Stimulated activated CD4-positive, alpha-beta T cell treated with anti-CD3 and anti-CD28 coated beads, Interleukin-12 subunit alpha, Interleukin-12 subunit beta, amount 100 ng/mL, for 4 hours (primary cell): ENCODE data around the gene BTBD7.
A peak's percentile ranks its signal among the peaks of the same experiment; 100 is the strongest.
"Not testable (repeated sequence)": the region's sequence is repeated elsewhere in the genome, so short reads cannot be mapped to it uniquely, and the experiment has no call there.

ENCODE experiments used
- DNase-seq: peaks from one replicate; pipeline ENCODE4 v3.0.0-alpha.2; 2020

The BTBD7 gene, protein sequence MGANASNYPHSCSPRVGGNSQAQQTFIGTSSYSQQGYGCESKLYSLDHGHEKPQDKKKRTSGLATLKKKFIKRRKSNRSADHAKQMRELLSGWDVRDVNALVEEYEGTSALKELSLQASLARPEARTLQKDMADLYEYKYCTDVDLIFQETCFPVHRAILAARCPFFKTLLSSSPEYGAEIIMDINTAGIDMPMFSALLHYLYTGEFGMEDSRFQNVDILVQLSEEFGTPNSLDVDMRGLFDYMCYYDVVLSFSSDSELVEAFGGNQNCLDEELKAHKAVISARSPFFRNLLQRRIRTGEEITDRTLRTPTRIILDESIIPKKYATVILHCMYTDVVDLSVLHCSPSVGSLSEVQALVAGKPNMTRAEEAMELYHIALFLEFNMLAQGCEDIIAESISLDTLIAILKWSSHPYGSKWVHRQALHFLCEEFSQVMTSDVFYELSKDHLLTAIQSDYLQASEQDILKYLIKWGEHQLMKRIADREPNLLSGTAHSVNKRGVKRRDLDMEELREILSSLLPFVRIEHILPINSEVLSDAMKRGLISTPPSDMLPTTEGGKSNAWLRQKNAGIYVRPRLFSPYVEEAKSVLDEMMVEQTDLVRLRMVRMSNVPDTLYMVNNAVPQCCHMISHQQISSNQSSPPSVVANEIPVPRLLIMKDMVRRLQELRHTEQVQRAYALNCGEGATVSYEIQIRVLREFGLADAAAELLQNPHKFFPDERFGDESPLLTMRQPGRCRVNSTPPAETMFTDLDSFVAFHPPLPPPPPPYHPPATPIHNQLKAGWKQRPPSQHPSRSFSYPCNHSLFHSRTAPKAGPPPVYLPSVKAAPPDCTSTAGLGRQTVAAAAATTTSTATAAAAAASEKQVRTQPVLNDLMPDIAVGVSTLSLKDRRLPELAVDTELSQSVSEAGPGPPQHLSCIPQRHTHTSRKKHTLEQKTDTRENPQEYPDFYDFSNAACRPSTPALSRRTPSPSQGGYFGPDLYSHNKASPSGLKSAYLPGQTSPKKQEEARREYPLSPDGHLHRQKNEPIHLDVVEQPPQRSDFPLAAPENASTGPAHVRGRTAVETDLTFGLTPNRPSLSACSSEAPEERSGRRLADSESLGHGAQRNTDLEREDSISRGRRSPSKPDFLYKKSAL

DNA sequence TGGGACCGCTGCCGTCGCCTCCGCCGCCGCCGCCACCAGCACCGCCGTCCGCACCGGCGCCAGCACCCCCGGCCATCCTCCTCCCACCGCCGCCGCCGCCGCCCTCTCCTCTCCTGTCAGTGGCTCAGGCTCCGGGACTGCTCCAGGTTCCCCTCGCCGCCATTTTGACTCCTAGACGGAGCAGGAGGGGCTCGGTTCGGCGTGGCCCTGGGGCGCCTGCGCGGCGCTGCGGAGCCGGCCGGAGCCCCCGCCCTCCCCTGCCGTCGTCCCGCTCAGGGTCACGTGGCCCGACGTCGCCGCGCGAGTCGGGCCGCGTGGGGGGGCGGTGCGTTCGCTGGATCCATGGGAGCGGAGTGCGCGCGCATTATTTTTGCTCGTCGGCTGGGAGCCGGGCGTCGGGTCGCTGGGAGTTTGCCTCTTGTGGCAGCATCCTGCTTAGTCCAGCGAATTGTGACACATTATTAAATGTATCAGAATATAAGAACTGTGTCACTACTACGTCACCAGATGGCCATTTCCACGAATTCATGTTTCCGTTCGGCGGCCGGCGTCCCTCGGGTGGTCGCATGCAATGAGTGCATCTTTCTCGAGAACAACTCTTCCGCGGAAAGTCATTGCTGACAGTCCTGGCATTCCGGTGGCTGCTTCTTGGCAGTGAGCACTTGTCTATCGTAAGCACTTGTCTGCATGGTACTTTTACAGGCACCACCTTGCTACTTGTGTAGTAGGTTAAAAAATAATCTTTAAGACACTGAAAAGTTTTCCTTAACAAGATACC is at the start of gene BTBD7:
BTBD7 (minus strand) TSS at position 184 of the 778 bp plus-strand sequence. CDS start 36,985 bp downstream, outside the sequence.
- peak; percentile 93 for DNase-seq

GRCh38 chr14:93381644-93382043 is 48.8 kb upstream of the BTBD7 start:
- DNase-seq, result no peak

DNA sequence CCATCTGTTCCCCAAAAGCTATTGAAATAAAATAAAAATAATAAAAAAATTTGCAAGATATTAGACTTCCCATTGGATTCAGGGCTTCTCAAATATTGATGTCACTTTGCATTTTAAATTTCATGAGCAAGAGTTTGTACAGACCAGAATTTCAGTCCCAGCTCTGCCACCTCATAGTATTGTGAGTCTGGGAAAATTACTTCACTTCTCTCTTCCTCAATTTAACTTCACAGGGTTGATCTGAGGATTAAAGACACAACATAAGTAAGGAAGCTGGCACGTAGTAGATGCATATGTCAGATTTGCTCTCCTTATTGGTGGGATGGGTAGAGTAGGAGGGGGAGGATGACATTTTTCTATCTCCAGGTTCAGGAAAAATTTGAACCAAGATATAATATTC is 47.0 kb upstream of the BTBD7 start:
- DNase-seq, result no peak

GRCh38 chr14:93375673-93376156 is 42.9 kb upstream of the BTBD7 start:
- DNase-seq, result no peak

- no peak for DNase-seq
These were observed 37.0 kb upstream of the BTBD7 start for GRCh38 chr14:93369713-93370266.

GRCh38 chr14:93368996-93369712 is 36.3 kb upstream of the BTBD7 start:
- no peak for DNase-seq

- not testable (repeated sequence) for DNase-seq
These were observed 22.0 kb upstream of the BTBD7 start for GRCh38 chr14:93354873-93355272.

DNA sequence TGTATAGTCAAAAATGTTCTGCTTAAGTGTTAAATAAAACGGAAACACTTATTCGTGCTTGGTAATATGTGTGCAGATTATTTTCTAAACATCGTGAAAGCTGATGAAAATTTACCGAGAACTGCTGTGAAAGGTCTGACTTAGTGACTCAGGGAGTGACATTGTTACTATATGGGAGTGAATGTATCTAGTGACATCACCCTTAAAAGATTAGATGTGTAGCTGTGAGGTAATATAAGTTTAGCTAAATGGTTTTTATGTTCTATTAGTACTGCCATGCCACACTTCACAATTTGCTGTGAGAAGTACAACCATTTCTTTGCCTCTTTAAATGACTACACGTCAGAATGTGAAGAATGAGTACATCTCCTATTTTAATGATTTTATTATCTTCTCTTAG is 15.5 kb upstream of the BTBD7 start:
- no peak for DNase-seq

DNA sequence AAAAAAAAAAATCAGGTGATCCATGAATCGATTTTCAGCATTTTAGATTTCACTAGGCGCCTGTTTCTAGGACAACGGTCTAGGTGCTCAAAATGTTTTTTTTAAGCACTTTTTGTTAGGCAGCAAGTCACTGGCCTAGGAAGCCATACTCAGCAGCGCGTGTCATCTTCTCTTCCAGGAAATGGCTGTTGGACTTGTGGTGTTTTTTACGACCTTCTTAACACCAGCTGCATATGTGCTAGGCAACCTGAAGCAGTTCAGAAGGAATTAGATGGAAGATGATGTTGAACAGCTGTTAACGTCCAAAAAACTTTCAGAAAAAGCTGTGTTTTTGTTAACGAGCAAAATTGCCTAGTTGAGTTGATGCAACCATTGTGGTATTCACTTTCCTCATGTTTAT is 15.0 kb upstream of the BTBD7 start:
- DNase-seq, result no peak

- DNase-seq, result no peak
These were observed 14.3 kb upstream of the BTBD7 start, which contains the start of gene COX8C for GRCh38 chr14:93346926-93347721. Gene COX8C, plus strand, starts transcription at chr14:93347182. Its CDS starts 87 bp downstream, at chr14:93347269.

- no peak for DNase-seq
These were observed 11.0 kb upstream of the BTBD7 start for GRCh38 chr14:93343797-93344196.

- no peak for DNase-seq
These were observed 10.4 kb upstream of the BTBD7 start for GRCh38 chr14:93343266-93343665.

DNA sequence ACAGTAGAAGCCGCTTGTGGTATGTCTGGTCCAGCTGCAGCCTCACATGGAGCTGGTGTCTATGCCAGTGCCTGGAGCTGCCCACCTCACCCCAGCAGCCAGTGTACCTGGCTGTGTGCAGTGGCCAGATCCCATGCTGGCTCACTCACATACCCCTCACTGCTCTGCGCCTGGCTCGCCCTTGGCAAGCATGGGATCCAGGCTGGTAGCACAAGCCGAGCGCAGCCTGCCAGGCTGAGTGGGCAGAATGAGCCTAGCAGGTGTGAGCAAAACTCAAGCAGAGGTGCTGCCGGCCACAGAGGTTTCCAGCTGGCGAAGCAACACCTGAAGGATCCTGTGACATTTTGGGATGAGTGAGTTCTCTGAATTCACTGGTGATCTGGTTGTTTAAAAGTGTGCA is 5.0 kb upstream of the BTBD7 start:
- DNase-seq, result no peak

DNA sequence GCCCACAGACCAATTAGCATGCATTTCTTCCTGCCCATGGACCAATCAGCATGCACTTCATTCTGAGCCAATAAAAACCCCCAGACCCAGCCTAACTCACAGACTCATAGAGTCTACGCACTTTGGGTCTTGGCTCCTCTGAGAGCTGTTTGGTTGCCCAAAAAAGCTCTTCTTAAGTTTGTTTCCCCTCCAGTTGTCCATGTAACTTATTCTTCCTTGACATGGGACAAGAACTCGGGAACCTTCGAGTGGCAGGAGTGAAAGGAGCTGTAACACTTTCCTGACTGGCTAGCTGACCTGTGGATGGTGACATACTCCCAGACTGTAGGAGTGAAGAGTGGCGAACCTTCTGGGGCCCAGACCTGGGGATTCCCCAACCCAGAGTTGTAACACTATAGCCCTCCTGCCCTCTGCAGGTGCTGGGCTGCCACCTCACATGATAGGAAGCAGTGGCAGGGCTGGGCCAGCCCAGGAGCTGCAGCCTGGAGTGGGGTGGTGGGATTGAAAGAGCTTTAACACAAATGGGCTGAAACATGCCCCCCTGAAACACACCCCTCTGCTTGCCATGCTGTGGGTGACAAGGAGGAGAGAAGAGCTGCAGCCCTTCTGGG is 4.4 kb upstream of the BTBD7 start:
- no peak for DNase-seq

DNA sequence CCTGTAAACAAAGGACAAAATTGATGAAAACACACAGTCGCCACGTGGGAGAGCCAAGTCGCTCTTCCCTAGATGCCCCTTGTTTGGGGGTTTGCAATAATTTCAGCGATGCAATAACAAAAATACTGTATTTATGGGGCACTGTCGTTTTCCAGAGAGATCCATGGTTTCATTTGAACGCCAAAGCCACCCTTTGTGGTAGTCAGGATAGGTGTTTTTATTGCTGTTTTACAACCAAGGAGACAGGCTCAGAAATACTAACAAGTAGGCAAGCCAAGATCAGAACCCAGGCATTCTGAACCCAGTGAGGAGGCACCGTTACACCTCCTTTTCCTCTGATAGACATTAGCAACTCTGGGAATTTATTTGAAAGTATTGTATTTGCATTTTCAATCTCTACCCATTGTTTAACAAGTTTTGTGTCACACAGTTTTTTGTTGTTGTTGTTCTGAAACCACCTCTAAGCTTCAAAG is 831 bp upstream of the BTBD7 start:
- DNase-seq, result no peak

GRCh38 chr14:93332397-93332852 is 411 bp downstream of the BTBD7 start:
- peak; percentile 23 for DNase-seq

DNA sequence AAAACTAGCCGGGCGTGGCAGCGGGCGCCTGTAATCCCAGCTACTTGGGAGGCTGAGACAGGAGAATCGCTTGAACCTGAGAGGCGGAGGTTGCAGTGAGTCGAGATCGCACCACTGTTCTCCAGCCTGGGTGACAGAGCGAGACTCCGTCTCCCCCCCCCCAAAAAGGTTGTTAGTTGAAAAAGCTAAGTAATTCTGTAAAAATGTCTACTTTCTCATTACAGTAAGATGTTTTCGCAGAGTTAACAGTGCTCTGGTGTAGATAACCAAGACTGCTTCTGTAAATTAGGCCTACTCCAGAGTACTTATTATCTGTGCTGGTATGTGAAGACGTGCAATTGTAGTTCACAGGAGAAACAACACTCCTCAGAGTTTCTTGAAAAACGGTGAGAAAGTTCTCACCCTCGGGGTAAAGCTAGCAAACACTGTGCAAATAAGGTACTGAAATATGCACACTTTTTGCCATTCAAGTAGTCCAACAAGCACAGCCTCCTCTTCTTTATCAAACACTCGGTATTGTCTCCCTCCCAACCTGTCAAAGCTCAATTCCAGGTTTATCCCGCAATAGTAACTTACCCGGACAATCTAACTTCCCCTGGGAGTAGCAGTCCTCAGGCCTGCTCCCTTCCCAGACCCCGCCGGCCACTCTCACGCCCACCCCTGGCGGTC is 974 bp downstream of the BTBD7 start:
- no peak for DNase-seq

- no peak for DNase-seq
These were observed 1.7 kb downstream of the BTBD7 start for GRCh38 chr14:93331002-93331727.
